ENCODE measurements around the gene SPP1.
"Not testable (repeated sequence)": the region's sequence is repeated elsewhere in the genome, so short reads cannot be mapped to it uniquely, and the experiment has no call there.

Gene SPP1

GRCh38 chr4:87995435-87995834 is 19.9 kb downstream of the SPP1 start:
- DNase-seq, result no peak

DNA sequence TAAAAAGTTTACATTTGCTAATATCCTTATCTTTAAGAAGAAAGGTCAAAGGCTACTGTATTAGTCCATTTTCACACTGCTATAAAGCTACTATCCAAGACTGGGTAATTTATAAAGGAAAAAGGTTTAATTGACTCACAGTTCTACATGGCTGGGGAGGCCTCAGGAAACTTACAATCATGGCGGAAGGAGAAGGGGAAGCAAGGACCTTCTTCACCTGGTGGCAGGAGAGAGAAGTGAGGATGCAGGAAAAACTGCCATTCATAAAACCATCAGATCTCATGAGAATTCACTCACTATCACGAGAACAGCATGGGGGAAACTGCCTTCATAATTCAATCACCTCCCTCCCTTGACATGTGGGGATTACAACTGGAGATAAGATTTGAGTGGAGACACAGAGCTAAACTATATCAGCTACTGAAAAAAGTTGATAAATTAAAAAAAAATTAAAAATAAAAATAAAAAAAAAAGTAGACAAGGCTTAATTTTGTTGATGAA is 23.7 kb downstream of the SPP1 start:
- not testable (repeated sequence) for DNase-seq

DNA sequence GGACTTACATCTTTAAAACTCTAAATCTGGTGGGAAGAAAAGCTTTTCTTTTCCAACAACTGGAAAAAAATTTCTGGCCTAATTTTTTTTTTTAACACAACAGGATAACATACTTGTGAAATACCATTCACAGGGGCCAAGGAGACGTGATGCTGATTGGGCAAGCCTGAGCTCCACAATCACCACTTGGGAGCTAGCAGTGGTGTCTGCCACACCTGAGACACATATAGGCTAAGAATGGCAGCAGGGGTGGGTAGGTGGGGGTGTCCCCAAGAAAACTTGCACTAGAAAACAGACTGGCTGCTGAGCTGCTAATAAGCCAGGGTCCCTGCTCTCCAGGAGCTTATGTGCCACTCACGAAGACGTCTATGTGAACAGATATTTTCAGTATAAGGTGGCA is 26.4 kb downstream of the SPP1 start:
- no peak for DNase-seq

DNA sequence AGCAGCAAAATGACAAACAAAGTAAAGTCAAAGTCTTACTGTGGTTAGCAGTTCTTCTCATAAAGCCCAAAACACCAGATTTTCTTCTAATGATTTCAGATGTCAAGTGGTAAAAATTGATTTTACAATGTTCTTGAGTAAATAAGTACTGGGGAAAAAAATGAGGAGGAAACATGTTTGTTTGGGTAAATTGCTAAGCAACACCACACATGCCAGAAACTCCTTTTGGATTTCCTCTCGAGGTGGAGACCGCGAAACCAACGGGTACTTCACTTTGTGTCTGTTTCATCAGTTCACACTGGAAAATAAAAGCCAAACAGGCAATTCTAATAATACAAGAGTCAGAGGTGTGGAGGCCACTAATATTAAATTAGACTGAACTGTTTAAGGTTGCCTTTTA is 27.3 kb downstream of the SPP1 start:
- no peak for DNase-seq

DNA sequence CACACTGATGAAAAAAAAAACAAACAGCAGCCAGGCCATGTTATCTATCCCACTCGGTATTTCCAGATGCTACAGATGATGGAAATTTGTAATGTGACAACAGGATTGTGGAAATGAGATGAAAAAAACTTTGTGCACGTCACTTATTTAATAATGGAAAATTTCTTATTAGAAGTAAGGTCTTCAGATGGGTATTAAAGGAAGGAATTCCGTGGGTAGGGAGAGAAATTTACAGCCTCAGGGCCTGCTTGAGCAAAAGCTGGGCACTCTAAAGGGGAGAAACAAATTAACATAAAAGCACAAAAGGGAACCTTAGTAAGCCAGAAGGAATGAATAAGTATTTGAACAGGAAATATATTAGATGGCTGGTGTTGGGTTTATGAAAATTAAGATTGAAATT is 27.7 kb downstream of the SPP1 start:
- DNase-seq, result no peak

- no peak for DNase-seq
Observed at GRCh38 chr4:88005076-88005475, 29.6 kb downstream of the SPP1 start.

DNA sequence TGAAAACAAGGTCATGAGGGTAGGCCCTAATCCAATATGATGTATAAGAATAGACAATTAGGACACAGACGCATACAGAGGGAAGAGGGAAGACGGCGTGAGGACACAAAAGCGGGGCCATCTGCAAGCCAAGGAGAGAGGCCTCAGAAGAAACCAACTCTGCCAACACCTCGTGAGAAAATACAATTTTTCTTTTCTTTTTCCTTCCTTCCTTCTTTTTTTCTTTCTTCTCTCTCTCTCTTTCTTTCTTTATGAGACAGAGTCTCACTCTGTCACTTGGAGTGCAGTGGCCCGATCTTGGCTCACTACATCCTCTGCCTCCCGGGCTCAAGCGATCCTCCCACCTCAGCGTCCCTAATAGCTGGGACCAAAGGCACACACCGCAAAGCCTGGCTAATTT is 30.4 kb downstream of the SPP1 start:
- DNase-seq, result no peak

DNA sequence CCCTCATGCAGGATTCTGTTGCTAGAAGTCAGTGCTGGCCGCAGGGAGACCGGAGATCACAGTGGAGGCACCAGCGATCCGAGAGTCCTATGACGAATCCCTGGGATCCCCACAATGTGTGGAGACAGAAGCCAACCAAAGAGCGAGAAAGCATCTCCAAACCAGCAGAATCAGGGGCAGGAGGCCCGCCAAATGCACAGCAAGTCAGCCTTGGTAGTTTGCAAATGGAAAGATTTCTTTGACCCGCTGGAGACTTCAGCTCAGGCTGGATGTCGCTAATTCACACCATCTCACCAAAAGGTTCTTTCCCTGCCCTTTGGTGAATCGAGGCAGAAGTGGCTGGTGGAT is 31.4 kb downstream of the SPP1 start:
- DNase-seq, result no peak

DNA sequence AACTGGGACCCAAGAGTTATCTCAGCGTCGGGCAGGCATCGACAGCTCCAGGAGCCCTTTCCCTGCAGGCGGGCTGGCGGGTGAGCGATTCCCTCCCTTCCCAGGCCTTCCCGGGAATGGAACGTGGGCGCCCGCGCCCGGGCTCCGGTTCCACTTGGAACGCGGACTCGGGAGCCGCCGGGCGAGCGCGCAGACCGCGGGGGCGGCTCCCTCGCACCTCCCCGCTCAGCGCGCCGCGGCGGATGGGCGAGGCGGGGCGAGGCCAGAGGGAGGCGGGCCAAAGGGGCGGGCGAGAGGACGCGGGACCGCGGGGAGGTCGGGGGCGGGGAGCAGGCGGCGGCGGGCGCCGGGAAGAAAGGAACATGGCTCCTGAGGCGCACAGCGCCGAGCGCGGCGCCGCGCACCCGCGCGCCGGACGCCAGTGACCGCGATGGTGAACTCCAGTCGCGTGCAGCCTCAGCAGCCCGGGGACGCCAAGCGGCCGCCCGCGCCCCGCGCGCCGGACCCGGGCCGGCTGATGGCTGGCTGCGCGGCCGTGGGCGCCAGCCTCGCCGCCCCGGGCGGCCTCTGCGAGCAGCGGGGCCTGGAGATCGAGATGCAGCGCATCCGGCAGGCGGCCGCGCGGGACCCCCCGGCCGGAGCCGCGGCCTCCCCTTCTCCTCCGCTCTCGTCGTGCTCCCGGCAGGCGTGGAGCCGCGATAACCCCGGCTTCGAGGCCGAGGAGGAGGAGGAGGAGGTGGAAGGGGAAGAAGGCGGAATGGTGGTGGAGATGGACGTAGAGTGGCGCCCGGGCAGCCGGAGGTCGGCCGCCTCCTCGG is 32.0 kb downstream of the SPP1 start, which contains the start of gene PKD2:
Gene PKD2, plus strand, starts transcription at position 332 of the 818 bp plus-strand sequence. Its CDS starts 99 bp downstream, at position 431.
- peak; percentile 4 to 35 for DNase-seq

GRCh38 chr4:88008122-88008742 is 32.7 kb downstream of the SPP1 start:
- peak in 1 of 2 experiments; percentile 22 for DNase-seq

DNA sequence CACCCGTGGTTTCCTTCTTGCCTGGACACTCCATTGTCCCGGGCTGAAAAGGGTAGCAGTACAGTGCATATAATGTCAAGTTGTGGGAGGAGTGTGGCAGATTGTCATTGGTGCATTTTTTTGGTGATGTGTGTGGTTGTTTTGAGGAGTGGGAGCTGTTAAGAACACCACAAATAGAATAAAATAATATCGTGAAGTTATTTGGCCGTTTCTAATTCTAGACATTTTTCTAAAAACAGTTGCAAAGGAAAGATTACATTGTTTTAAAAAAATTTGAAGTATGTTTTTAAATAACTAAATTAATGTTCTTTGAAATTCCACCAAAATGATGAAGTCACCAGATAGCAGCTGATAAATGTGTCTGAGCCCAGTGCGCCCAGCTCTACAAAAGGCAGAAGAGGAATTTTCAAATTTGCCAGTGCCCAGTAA is 33.2 kb downstream of the SPP1 start:
- DNase-seq, result no peak

- DNase-seq, result no peak
Observed at GRCh38 chr4:88009871-88010270, 34.4 kb downstream of the SPP1 start.

GRCh38 chr4:88010966-88011365 is 35.5 kb downstream of the SPP1 start:
- DNase-seq, result no peak

- no peak for DNase-seq
Observed at GRCh38 chr4:88012647-88013046, 37.1 kb downstream of the SPP1 start.

DNA sequence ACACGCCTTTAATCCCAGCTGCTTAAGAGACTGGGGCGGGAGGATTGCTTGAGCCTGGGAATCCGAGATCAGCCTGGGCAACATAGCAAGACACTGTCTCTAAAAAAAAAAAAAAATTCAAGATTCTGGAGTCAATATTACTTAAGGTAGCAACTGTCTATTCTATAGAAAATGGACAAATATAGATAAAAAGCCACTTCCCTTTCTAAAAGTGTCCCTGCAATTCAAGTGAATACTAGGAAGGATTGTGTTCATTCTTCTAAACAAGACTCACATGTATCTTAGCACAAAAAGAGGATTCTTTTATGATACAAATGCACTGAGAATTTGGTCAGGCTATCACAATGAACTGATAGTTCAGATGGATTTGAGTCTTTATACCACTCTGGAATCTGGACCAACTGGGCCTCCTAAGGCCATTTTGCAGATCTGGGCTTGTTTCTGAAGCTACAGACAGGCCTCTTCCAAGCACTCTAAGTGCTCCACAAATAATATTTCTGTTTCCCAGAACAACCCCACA is 38.9 kb downstream of the SPP1 start:
- no peak for DNase-seq

GRCh38 chr4:88015659-88016295 is 40.3 kb downstream of the SPP1 start:
- DNase-seq, result no peak

- DNase-seq, result no peak
Observed at GRCh38 chr4:88017516-88018297, 42.2 kb downstream of the SPP1 start.

DNA sequence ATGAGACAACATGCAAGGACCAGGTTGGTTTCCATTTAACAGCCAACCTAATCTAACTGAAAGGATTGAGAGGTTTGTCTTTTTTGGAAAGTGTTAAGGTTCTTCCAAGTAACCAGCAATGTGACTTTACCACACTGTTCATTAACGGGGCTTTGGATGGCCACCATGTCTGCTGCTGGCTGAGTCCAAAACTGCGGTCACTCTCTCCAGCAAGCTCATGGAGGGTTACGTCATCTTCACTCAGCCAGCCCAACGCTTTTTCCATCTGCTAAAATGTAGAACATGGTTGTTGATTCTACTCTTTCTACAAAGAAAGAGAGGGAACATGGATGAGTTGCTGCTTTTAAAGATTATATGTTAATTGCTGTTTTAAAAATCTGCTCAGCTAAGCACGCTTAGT is 43.0 kb downstream of the SPP1 start:
- DNase-seq, result no peak

GRCh38 chr4:88021824-88022223 is 46.3 kb downstream of the SPP1 start:
- DNase-seq, result no peak

DNA sequence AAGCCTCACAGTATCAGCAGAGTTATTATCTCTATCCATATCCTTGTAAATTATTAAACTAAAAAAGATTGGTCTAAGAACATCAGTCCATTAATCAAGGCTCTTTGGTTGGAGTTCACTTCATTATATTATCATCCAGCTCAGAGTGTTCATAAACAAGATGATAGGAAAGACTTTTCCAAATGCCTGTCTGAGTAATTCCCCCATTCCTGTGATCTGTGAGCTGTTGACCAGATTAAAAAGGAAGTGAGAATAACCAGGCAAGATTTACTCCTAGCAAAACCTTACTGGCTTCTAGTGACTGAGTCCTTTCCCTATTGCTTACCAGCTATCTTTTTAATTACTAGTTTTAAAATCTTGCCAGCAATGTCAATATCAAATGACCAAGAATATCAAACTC is 46.8 kb downstream of the SPP1 start:
- no peak for DNase-seq

DNA sequence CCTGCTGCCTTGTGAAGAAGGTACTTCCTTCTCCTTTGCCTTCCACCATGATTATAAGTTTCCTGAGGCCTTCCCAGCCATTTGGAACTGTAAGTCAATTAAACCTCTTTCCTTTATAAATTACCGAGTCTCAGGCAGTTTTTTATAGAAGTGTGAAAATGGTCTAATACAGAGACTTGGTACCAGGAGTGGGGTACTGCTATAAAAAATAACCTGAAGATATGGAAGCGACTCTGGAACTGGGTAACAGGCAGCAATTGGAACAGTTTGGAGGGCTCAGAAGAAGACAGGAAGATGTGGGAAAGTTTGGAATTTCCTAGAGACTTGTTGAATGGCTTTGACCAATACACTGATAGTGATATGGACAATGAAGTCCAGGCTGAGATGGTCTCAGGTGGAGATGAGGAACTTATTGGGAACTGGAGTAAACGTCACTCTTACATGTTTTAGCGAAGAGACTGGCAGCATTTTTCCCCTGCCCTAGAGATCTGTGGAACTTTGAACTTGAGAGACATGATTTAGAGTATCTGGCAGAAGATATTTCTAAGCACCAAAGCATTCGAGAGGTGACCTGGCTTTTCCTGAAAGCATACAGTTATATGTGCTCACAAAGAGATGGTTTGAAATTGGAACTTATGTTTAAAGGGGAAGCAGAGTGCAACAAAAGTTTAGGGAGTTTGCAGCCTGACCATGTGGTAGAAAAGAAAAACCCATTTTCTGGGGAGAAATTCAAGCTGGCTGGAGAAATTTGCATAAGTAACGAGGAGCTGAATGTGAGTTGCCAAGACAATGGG is 50.6 kb downstream of the SPP1 start:
- DNase-seq, result not testable (repeated sequence)

Measured in NCI-H524 (cell line).